ENCODE data around the gene TRIB2. TPM values are rescaled to one million over a fixed set of nuclear protein-coding genes. Genes with fewer than 3 reads are reported as not detected.

The TRIB2 gene
- total RNA-seq, 1 donor from 2014 or later, result 57.8 TPM

DNA sequence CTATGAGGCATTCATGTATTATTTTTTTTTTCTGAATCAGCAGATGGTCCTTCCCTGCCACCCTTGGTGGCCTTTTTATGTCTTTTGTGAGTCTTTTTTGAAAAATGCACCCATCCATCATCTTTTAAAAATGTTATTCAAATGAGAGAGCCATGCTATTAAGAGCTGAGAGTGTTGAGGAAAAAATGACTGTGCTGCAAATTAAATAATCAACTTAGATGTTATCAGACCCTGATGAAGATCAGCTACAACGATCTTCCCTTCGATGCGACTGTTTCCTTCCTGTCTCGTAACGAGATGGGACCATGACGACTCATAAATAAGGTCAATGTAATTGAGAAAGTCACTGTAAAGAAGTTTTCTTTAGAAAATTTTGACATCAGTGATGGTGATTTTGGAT, 44.4 kb downstream of the TRIB2 start:
- no peak overlapping the region for H3K4me3 Mint-ChIP-seq (ENCODE audit: low read depth)
- H3K27ac Mint-ChIP-seq, result no peak overlapping the region
- no peaks in the 10 kb centered on the region for H3K36me3 Mint-ChIP-seq (ENCODE audit: insufficient read depth)
- TF ChIP-seq, protein P1, sequence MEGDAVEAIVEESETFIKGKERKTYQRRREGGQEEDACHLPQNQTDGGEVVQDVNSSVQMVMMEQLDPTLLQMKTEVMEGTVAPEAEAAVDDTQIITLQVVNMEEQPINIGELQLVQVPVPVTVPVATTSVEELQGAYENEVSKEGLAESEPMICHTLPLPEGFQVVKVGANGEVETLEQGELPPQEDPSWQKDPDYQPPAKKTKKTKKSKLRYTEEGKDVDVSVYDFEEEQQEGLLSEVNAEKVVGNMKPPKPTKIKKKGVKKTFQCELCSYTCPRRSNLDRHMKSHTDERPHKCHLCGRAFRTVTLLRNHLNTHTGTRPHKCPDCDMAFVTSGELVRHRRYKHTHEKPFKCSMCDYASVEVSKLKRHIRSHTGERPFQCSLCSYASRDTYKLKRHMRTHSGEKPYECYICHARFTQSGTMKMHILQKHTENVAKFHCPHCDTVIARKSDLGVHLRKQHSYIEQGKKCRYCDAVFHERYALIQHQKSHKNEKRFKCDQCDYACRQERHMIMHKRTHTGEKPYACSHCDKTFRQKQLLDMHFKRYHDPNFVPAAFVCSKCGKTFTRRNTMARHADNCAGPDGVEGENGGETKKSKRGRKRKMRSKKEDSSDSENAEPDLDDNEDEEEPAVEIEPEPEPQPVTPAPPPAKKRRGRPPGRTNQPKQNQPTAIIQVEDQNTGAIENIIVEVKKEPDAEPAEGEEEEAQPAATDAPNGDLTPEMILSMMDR (IDR thresholded peaks at IDR 0.05; ENCODE audit: unreplicated experiment), result no peak
- H3K4me1 Mint-ChIP-seq (ENCODE audit: low read depth), result peaks cover 11% of the 10 kb centered on the region
- no peak for DNase-seq (ENCODE audit: low spot score, unreplicated experiment)
- H3K9me3 Mint-ChIP-seq (ENCODE audit: low read depth), result no peaks in the 10 kb centered on the region
- peaks cover 11% of the 10 kb centered on the region for H3K27me3 Mint-ChIP-seq

GRCh38 chr2:12762337-12762736, 45.6 kb downstream of the TRIB2 start:
- TF ChIP-seq, protein P1 (IDR thresholded peaks at IDR 0.05; ENCODE audit: unreplicated experiment), result no peak
- Mint-ChIP-seq H3K27ac (no peak overlapping the region), H3K4me1 (ENCODE audit: low read depth) (peaks cover 7% of the 10 kb centered on the region), H3K4me3 (ENCODE audit: low read depth) (no peak overlapping the region), H3K36me3 (ENCODE audit: insufficient read depth) (no peaks in the 10 kb centered on the region), H3K9me3 (ENCODE audit: low read depth) (no peaks in the 10 kb centered on the region), H3K27me3 (peaks cover 11% of the 10 kb centered on the region)
- no peak for DNase-seq (ENCODE audit: low spot score, unreplicated experiment)

GRCh38 chr2:12762976-12763375, 46.2 kb downstream of the TRIB2 start:
- peaks cover 1% of the 10 kb centered on the region for H3K4me1 Mint-ChIP-seq (ENCODE audit: low read depth)

GRCh38 chr2:12763486-12763885, 46.8 kb downstream of the TRIB2 start:
- no peaks in the 10 kb centered on the region for H3K36me3 Mint-ChIP-seq (ENCODE audit: insufficient read depth)
- H3K4me3 Mint-ChIP-seq (ENCODE audit: low read depth), result no peak overlapping the region
- no peaks in the 10 kb centered on the region for H3K9me3 Mint-ChIP-seq (ENCODE audit: low read depth)
- TF ChIP-seq, protein P1 (IDR thresholded peaks at IDR 0.05; ENCODE audit: unreplicated experiment), result no peak
- no peak overlapping the region for H3K27ac Mint-ChIP-seq
- peaks cover 1% of the 10 kb centered on the region for H3K4me1 Mint-ChIP-seq (ENCODE audit: low read depth)
- peaks cover 21% of the 10 kb centered on the region for H3K27me3 Mint-ChIP-seq
- DNase-seq (ENCODE audit: low spot score, unreplicated experiment), result no peak

More at GRCh38 chr2:12762976-12763375, 46.2 kb downstream of the TRIB2 start:
- H3K4me3 Mint-ChIP-seq (ENCODE audit: low read depth), result no peak overlapping the region
- H3K36me3 Mint-ChIP-seq (ENCODE audit: insufficient read depth), result no peaks in the 10 kb centered on the region
- no peak for DNase-seq (ENCODE audit: low spot score, unreplicated experiment)
- TF ChIP-seq, protein P1 (IDR thresholded peaks at IDR 0.05; ENCODE audit: unreplicated experiment), result no peak
- H3K27ac Mint-ChIP-seq, result no peak overlapping the region
- peaks cover 16% of the 10 kb centered on the region for H3K27me3 Mint-ChIP-seq
- no peaks in the 10 kb centered on the region for H3K9me3 Mint-ChIP-seq (ENCODE audit: low read depth)

GRCh38 chr2:12764075-12764730, 47.5 kb downstream of the TRIB2 start:
- Mint-ChIP-seq H3K9me3 (ENCODE audit: low read depth) (no peaks in the 10 kb centered on the region), H3K27ac (no peak overlapping the region), H3K27me3 (peaks cover 27% of the 10 kb centered on the region), H3K36me3 (ENCODE audit: insufficient read depth) (no peaks in the 10 kb centered on the region), H3K4me3 (ENCODE audit: low read depth) (no peak overlapping the region), H3K4me1 (ENCODE audit: low read depth) (peaks cover 1% of the 10 kb centered on the region)
- TF ChIP-seq, protein P1 (IDR thresholded peaks at IDR 0.05; ENCODE audit: unreplicated experiment), result no peak
- DNase-seq (ENCODE audit: low spot score, unreplicated experiment), result no peak

Measured in progenitor cell of endocrine pancreas (in vitro differentiated cells).